T47D (cell line): ENCODE results near the gene ARHGEF19.
A peak's percentile ranks its signal among the peaks of the same experiment; 100 is the strongest.
"Not testable (repeated sequence)": the region's sequence is repeated elsewhere in the genome, so short reads cannot be mapped to it uniquely, and the experiment has no call there.

ENCODE experiments used
- DNase-seq, 2 experiments: peaks; one replicate each; pipeline versions ENCODE4 v3.0.0 to v3.0.0-alpha.2; 2011 to 2012; ENCODE audit warnings: low read depth in 1 of 2, low spot score in 1 of 2
- JUND ChIP-seq: IDR thresholded peaks from 2 replicates; pipeline ENCODE4 v1.6.1; 2012; ENCODE audit warnings: low read depth
- in situ Hi-C: cut with HindIII; loops from 2 replicates; pipeline ENCODE4 v1.10.0; 2016; ENCODE audit warnings: low sequenced_read_pairs, low pct_unique_long_range_greater_than_20kb

Gene ARHGEF19

DNA sequence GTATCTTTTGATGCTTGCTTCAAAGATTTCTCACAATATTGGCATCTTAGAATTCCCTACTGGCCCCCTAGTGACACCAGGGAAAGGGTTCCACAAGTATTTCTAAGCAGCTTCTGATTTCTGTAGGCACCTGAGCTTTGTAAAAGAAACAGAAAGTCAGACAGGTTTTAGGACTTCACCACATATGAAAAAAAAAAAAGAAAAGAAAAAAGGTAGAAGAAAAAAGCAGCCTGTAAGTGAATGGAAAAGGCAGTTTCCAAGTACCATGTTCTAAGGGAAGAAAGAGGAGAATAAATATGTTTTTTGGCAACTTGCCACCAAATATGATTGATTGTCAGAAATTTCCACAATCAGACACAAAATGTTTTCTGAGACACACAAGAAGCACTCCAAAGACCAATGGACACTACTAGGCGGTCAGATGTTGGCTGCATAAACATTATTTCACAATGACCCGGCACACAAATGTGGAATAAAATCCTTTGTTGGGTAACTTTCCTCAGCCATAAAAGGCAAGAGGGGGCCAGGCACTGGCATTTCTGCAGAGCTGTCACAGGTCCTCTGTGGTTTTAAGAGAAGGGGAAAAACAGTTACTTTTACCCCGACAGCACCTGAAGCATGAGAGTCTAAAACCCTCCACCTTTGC is 37.3 kb upstream of the ARHGEF19 start:
- DNase-seq: no peak
- in situ Hi-C loops: no loop called here
- TF ChIP-seq JUND: no peak

DNA sequence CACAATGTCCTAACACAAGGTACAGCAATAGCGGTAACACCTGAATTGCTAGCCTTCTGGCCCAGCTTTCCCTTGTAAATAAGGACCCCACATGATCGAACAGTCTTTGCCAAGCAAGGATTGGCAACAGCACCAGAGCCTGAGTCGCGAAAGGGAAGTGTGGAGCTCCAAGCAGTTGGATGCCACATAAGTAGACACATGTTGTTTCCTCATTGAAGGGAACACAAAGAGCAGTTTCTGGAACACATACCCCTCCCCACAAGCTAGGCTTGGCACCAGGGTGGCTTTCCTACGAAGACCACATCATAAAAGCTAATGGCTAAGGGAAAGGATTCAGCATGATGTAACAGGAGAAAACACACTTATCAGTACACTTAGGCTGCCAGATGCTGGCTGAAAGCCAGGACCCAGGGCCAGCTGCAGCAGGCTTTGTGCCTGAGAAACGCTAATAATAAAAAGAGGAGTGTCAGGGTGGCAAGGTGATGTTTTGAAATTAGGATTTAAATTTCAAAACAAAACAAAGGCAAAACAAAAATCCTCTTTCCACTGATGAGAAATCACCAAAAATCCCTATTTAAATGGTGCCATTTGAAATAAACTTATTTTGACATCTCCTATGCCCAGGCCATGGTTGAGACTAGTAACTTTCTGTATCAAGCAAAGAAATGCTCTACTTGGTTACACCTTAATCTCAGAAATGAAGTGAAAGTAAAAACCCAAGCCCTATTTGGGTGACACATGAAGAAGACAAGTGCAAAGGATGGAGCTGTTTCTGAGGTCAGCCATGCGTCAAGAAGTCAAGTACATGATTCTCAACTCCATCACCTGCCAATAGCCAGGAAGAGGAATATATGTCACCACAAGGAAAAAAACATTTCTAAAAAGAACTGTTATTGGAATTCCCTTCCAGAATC is 36.4 kb upstream of the ARHGEF19 start:
- DNase-seq: no peak
- in situ Hi-C loops: no loop called here
- TF ChIP-seq JUND: no peak

GRCh38 chr1:16248007-16248436 is 35.6 kb upstream of the ARHGEF19 start:
- in situ Hi-C loops: no loop called here
- no peak for DNase-seq
- TF ChIP-seq JUND: no peak

- DNase-seq: no peak
- TF ChIP-seq JUND: no peak
- in situ Hi-C loops: no loop called here
Measured at GRCh38 chr1:16247441-16247840, 35.0 kb upstream of the ARHGEF19 start.

GRCh38 chr1:16246961-16247360 is 34.5 kb upstream of the ARHGEF19 start:
- no peak for TF ChIP-seq JUND
- in situ Hi-C loops: no loop called here
- no peak for DNase-seq

DNA sequence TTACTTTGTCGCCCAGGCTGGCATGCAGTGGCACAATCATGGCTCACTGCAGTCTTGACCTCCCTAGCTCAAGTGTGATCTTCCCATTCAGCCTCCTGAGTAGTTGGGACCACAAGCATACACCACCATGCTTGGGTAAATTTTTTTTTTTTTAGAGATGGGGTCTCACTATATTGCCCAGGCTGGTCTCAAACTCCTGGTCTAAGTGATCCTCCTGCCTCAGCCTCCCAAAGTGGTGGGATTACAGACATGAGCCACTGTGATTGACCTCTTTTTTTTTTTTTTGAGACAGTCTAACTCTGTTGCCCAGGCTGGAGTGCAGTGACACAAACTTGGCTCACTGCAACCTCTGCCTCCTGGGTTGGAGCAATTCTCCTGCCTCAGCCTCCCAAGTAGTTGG is 33.8 kb upstream of the ARHGEF19 start:
- in situ Hi-C loops: not testable (repeated sequence)

GRCh38 chr1:16245476-16246196 is 33.2 kb upstream of the ARHGEF19 start:
- in situ Hi-C loops: no loop called here
- DNase-seq: no peak
- TF ChIP-seq JUND: no peak

More for the DNA sequence above, 33.8 kb upstream of the ARHGEF19 start:
- DNase-seq: not testable (repeated sequence)

DNA sequence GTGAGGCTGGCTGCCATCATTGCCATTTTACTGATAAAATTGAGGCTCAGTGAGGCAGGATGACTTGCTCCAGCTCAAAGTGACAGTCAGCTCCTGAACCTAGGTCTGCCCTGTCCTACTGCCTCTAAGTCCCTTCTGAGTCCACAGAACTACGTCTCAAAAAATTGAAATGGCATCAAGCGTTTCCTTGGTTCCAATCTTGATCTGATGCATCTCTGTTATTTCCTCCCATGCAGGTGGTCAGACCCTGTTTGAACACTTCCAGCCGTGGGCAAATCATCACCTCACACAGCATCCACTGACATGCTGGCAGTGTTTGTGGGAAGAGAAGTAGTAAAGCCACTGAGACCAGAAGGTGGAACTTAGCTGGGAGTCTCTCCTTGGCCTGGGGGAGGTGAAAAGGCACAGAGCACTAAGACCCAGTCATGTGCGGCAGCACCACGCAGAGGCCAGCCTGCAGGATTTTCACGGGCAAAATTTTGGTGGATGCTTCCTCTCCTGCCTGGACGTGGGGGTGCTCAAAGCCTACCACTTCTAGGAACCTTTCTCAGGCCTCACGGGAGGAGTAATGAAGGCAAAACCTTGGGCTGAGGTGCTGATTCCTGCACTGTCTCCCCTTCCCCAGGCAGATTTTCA is 32.3 kb upstream of the ARHGEF19 start:
- in situ Hi-C loops: no loop called here
- DNase-seq: no peak
- no peak for TF ChIP-seq JUND

DNA sequence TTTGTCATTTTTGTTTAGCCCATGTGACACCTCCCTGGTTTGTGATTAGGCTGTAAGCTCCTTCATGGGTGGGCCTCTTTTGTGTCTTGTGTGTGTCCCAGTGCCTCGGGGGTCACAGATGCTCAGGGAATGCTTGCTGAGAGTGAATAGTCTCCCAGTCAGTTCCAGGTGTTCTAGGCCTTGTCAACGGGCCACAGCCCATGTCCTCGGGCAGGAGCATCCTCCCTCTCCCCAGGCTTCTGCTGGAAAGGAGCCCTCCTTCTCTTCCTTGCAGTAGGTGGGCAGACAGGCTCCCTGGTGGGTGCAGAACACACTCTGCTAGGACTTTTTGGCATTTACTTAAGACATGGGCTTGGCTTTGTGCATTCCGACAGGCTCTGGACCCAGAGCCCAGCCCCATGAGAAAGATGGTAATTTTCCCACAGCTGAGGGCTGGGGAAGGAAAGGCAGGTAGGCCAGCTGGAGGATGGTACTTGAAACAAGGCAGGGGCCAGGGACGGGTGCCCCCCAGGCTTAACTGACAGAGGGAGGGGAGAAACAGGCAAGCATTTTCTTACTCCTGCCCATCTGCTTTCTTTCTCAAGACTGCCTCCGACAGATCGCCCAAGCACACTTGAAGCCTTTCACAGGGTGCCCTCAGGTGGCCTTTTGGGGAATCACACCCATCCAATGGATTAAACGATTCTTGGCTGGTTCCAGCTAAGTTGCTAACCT is 31.6 kb upstream of the ARHGEF19 start:
- DNase-seq: peak; percentile 59 to 84
- in situ Hi-C loops: no loop called here
- no peak for TF ChIP-seq JUND

DNA sequence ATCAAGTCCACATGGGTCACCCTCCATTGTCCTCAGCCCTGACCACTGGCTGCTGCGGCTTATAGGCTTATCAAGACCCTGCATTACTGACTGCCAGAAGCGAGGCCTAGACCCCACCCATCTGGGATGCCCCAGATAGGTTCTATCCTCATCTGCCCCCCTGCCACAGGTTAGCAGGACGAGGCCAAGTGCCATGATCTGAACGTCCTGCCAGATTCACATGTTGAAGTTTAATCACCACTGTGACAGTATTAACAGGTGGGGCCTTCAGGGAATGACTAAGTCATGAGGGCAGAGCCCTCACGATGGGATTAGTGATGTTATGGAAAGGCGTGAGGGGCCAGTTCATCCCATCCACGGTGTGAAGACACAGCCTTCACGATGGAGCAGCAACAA is 30.8 kb upstream of the ARHGEF19 start:
- no peak for DNase-seq
- in situ Hi-C loops: no loop called here
- TF ChIP-seq JUND: no peak

GRCh38 chr1:16242556-16243214 is 30.2 kb upstream of the ARHGEF19 start:
- no peak for TF ChIP-seq JUND
- in situ Hi-C loops: no loop called here
- no peak for DNase-seq

- TF ChIP-seq JUND: no peak
- in situ Hi-C loops: no loop called here
- no peak for DNase-seq
Measured at GRCh38 chr1:16241221-16241708, 28.8 kb upstream of the ARHGEF19 start.
